DMS 273 treated with DMSO at 0.1 percent for 48 hours (cell line): ENCODE results near the gene DKK3.
"Not testable (repeated sequence)": the region's sequence is repeated elsewhere in the genome, so short reads cannot be mapped to it uniquely, and the experiment has no call there.

ENCODE experiments used
- DNase-seq: peaks from one replicate; lab custom pipeline; 2025; lab: John Stamatoyannopoulos, UW

DKK3 gene

DNA sequence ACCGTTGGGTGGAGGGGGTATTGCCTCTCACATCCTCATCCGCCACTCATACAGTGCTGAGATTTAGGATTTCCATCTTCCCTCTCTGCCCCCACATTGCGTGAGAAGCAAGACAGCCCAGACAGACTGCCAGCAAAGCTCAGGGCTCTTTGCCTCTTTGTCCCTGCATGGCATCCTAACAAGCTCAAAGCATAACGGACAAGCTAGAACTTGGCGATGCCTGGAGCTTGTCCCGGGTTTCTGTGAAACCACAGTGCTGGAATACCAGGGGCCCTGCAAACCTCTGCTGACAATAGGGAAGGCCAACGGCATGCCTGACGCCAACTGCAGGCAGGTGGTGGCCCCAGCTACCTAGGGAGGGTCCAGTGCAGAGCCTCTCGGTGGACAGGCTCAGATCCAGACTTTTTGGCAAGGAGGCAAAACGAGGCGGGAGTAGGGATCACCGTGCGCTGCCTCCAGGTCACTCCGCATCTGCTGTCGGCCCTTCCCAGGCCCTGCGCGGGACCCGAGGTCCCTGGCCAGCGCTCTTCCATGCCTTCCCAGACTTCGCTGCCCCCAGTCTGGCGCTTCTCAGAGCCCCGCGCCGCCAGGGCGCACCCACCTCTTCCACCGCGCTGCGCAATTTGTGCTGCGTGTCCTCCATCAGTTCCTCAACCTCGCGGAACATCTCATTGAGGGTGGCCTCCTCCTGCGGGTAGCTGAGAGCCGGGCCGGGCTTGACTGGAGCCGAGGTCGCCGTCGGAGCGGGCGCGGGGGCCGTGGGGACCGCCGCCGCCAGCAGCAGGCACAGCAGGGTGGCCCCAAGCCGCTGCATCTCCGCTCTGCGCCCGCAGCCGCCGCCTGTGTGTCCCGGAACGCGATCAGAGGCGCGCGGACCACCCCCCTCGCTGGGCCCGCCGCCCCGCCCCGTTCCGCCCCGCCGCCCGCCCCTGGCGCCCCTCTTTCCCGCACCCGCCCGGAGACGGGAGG, at the start of gene DKK3:
DKK3 (minus strand) TSS at position 858 of the 969 bp plus-strand sequence; CDS start at position 814, 44 bp downstream.
- no peak for DNase-seq

DNA sequence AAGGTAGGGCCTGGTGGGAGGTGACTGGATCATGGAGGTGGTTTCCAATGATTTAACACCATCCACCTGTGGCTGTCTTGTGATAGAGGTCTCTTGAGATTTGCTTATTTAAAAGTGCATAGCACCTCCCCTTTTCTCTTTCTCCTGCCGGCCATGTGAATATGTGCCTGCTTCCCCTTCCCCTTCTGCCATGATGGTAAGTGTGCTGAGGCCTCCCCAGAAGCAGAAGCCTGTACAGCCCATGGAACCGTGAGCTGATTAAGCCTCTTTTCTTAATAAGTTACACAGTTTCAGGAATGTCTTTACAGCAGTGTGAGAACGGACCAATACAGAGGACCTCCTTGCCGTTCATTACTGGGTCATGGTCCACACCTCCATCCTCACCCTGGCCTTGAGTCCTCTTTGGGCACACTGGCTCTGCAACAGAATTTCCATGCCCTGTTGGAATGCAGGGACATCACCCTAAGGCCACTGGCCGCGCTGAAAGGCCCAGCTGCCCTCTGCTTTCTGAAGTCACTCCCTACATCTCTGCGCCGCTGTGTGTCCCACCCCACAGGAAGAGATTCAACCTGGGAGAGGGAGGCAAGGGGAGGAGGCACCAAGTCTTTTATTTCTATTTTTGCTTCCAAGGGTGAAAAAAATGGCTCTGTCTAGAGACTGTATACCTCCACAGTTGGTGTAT, 49.0 kb upstream of the DKK3 start:
- no peak for DNase-seq

DNA sequence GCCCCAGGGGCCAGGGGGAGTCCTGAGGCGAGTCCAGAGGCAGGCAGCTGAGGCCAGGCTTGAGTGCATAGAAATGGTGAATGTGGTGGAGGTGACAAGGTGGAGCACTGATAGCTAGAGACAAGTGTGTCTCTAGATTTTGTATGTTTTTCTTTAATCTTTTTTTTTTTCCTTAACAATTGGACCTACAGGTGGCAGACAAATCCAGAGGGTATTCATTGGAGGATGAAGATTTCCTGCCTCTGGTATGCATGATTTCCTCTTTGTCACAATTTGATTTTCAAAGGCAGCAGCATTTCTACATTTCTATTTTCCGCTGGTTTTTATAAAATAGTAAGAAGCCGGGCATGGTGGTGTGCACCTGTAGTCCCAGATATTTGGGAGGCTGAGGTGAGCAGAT, 47.7 kb upstream of the DKK3 start:
- no peak for DNase-seq

- DNase-seq: no peak
Measured at GRCh38 chr11:12053606-12054361, 45.4 kb upstream of the DKK3 start.

DNA sequence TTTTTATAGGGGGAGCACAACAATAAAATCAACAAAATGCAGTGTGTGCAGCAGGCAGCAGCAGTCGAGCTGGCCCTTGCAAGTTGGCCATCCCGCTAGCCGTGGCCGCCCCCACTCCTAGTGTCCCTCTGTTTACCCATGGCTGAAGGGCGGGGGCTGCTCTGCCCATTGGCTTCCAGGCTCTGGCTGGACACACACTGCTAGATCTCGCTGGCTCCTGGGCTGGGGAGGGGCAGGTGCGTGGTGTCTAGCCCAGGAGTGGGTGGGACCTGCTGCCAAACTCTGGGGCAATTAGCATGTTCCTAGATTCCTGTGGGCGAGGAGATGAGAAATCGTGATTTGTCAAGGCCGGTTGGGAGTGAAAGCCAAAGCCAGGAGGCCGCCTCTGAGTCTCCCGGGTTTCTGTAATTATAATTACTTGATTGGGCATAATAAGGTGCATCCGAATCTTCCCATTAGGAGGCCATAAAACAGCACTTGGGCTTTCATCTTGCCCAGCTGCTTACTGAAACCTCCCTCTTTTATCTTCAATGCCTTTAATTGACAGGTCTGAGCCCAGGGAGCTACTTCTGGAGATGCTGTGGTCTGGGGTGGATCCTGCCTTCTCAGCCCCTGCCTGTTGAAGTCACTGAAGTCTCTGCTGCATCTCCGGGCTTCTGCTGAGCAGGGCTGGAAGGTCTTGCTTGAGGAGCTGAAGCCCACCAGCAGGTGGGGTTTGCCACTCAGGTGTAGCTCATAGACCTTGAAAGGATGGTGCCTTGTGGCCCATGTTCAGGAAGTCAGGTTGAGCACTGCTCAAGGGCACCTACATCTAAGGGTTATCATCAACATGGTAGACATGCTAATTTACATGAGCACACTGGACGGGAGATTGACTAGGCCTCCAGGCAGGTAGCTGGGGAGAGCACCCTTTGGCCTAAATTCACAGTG, 44.5 kb upstream of the DKK3 start:
- no peak for DNase-seq

DNA sequence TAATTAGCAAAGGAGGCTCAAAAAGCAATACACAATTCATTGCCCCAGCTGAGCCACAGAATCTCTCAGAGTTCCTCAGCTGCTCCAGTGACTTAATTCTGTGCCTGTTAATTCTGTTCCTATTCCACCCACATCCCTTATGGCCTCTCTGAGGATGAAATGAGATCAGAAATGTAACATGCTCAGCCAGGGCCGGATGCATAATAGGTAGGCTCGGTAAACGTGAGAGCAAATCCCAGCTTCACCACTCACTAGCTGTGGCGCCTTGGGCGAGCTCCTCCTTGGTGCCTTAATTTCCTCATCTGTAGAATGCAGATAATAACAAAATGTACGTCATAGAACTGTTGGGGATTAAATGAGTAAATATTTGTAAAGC, 42.8 kb upstream of the DKK3 start:
- no peak for DNase-seq

DNA sequence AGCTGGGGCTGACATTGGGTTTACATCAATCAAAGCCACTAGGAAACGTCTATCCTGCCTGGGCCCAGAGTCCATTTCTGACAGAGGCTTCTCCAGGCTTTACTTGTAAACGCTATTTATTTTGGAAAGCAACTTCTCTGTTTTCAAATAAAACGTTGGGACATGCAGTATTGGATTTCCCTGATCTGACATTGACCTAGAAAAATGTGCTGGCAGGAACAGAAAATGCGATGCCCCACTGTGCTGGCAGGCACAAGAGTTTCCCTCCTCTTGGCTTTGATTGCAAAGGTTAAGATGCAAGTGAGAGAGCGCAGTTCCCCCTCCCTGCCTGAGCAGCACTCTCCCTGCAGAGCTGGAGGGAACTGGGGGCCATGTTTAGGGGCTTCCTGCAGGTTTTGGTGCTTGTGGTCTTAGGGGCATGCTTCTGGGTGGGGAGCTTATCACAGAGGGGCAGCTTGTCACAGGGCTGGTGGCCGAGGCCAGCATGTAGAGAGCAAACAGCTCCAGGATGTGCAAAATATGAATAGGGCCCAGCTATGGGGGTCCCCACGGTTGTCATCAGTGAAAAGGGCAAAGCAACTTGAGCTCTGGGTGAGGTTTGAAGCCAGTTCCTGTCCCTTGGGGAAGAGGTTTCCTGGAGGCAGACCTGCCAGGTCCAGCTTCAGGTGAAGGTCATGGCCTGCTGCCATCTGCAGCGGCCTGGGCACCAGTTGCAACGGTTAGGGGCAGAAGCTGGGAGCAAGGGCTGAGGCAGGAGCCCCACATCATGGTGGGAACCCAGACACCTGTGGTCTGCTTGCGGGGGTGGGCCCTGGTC, 42.3 kb upstream of the DKK3 start:
- no peak for DNase-seq

- DNase-seq: no peak
Measured at GRCh38 chr11:12048936-12049790, 40.7 kb upstream of the DKK3 start.

DNA sequence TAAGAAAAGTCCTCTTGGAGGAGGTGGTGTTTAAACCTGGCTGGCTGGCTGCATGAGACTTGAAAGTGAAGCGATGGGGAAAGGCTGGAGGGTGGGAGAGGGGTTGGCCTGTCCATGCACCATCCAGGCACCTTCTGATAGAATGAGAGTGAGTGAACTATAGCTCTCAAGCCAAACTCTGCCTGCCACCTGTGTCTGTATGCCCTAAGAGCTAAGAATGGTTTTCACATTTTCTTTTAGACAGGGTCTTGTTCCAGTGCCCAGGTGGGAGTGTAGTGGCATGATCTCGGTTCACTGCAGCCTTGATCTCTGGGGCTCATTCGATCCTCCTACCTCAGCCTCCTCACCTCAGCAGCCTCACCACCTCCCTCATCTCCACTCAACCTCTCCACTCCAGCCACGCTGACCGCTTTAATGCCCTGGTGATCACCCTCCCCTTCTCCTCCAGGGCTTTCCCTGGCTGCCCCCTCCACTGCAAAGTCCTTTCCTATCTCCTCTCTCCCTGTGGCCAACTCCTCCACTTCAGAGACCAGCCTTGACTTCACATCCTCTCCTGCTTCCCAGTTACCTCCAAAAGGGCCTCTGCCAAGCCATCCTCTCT, 38.3 kb upstream of the DKK3 start:
- DNase-seq: no peak

GRCh38 chr11:12045914-12046635, 37.6 kb upstream of the DKK3 start:
- no peak for DNase-seq

- no peak for DNase-seq
Measured at GRCh38 chr11:12044799-12045198, 36.4 kb upstream of the DKK3 start.

- peak; percentile 24 for DNase-seq
Measured at GRCh38 chr11:12043959-12044791, 35.7 kb upstream of the DKK3 start.

GRCh38 chr11:12043221-12043620, 34.8 kb upstream of the DKK3 start:
- no peak for DNase-seq

DNA sequence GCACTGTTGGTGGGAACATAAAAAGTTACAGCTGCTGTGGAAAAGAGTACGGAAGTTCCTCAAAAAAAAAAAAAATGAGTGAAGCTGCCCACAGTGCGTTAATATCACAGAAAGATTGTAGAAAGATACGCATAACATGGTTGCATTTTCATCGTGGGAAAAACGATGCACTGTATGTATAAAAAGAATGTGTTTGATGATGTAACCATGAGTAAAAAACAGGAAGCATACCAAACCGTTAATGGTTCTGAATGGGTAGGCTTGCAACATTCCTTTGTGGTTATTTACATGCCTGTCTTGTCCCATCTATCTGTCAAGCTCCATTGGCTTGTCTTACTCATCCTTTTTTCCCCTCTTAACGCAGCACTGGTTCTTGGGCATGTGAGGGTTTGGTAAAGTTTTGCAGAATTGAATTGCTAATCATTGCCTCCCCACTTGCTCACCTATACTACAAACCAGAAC, 33.8 kb upstream of the DKK3 start:
- no peak for DNase-seq

GRCh38 chr11:12040719-12041118, 32.3 kb upstream of the DKK3 start:
- DNase-seq: not testable (repeated sequence)

DNA sequence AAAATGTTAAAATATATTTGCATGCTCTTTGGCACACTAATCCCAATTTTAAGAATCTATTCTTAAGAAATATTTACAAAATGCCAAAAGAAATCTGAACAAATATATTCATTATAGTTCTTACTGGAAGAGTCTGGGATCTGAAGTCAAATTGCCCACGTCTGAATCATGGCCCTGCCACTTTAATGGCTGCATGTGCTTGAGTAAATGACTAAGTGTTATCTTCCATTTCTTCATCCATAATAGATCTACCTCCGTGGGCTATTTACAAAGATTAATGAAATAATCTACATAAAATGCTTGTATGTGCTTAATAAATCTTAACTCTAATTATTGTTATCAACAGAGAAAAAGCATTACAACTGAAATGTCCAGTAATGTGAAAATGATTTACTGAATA, 24.5 kb upstream of the DKK3 start:
- no peak for DNase-seq

DNA sequence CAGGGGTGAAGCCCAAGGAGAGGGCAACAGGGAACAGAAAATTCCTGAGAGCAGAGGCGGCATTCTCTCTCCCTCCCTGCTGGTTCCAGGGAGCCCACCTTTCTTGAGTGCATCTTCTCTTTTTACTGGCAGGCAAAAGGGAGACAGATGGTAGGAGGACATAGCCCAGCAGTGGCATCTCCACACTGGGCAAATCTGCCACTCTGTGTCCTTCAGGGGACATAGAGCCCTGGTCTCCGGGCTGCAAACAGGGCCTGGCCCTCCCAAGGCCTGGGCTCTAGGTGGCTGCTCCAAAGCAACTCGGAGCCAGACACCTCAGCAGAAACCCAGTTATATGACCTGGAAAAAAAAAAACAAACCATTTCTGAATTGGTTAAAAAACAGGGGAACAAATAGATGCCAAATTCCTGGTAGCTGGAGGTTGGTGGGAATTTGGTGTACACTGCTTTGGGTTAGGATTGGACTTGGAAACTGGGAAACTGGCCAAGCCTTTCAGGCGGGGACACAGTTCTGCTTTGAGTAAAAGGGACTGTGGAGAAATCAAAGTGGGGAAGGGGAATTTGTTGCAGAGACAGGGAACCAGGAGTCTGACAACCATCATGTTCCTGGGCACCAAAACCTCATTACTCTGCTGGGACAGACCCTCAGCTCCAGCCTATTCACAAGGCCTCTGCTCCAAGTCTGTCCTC, 23.6 kb upstream of the DKK3 start:
- DNase-seq: no peak
